Hair follicle dermal papilla cell (primary cell): Measurements from ENCODE around the gene TMEM187. TPM values are rescaled to one million over a fixed set of nuclear protein-coding genes. Genes with fewer than 3 reads are reported as not detected.

Experiments used
- small RNA-seq: library from RNA; depleted of rRNA; stranded (forward); fragments of <200 nt; gene quantifications from one replicate; pipeline ENCODE3, GENCODE V24; 2012
- total RNA-seq: library from RNA; depleted of rRNA; stranded (reverse); fragments of >200 nt; gene quantifications from 2 replicates; pipeline ENCODE4 v1.2.3, GENCODE V29; 2012

Gene TMEM187
- 7.0 and 7.3 TPM in 2 replicates for total RNA-seq

DNA sequence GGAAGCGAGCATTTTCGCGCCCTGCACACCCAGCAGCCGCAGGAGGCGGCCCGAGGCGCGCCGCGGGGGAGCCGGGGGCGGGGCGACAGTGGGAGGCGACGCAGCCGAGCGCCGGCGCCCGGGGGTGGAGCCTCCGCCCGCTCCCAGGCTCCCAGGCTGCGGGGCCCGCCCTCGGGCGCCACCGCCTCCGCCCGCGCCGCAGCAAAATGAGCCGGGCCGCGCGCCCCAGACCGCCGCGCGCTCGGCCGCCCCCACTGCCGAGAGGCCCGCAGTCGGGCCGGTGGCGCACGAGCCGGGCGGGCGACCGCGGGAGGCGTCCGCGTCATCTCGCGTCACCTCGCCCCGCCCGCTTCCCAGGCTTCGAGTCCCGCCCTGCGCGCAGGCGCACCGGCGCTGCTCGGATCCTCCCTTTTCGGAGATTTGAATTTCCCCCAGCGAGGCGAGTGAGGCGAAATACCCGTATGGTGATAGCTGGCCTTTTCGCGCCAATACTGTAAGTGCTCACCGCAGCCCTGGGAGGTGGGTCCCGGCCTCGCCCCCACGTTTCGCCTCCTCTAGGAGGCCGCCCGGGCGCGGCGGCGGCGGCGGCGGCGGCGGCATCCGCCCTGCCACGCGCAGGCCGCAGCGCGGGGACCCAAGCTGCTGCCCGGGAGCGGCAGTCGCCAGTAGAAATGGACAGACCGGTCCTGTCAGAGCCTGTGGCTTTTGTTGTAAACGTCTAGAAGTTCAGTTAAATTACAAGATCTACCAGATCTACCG, at the start of gene TMEM187:
TSS of gene TMEM187 (plus strand) at position 387 of the 759 bp plus-strand sequence. CDS start 9,309 bp downstream, outside the sequence.

DNA sequence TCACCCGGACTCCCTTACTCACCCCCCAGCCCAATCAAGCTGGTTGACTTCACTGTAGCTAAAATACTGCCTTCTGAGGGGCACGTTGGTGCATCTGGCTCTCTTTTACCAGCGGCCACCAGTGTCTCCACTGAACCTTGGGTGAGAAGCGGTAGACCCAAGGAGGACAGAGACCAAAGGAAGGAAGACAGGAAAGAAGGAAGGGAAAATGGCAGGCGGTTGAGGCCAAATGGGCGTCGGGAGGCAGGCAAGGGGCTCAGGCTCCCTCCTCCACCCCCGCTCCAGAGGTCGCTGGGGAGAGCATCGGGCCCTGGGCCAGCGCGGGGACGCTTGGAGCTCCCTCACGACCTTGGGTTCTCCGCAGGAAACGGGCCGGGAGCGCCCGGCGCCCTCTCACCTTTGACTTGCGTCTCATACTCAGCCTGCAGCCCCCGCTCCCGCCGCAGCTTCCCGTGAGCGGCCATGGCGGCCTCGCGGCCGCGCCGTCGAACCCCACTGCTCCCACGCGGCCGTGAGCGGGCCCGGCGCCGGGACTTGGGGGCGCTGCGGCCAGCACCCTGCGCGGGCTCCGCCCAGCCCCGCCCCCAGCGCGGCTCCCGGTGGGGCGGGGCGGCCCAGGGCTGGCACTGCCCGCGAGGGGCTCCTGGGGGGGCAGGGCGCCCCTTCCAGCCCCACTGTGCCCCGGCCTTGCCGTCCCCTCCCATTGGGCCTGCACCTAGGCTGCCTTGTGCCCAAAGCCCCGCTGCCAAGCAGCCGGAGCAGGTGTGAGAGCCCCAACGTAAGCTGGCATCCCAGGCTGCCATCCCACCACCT, 46.6 kb upstream of the TMEM187 start, which contains the start of gene ARHGAP4:
TSS of gene ARHGAP4 (minus strand) at position 526 of the 813 bp plus-strand sequence. CDS start at position 464, 62 bp downstream.

GRCh38 chrX:153934762-153935325, 37.7 kb upstream of the TMEM187 start, which contains the start of gene NAA10:
TSS of gene NAA10 (minus strand) at chrX:153935037. CDS start at chrX:153934904, 133 bp downstream.

DNA sequence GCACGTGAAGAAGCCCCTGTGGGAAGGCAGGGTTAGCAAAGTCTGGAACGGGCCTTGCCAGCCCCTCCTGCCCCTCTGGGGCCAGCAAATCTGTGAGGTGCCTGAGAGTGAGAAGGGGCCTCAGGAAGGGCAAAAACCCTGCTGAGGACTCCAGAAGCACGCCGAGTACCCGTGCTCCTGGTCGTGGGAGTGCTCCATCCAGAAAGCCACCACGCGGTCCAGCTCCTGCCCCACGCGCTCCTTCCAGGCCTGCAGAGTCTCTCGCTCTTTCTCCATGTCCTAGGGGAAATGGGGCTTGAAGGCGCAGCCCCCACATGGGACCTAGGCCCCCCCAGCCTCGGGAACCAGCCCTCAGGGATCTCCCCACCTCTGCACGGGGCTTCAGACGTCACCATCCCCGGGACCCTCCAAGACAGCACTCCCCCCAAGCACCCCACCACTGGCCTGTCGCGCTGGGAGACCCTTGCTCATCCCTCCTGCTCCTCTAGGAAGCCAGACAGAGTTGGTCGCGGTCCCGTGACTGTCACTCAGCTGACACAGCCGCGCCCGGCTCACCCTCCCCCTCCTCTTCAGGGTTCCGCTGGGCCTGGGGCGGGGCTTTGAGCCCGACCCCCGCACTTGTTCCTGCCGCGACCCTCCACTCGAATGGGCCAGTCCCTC, 28.3 kb upstream of the TMEM187 start, which contains the start of gene RENBP:
TSS of gene RENBP (minus strand) at position 504 of the 660 bp plus-strand sequence. CDS start at position 471, 33 bp downstream.

GRCh38 chrX:153971450-153972367, 845 bp upstream of the TMEM187 start, which contains the start of gene HCFC1:
TSS of gene HCFC1 (minus strand) at chrX:153971818. CDS start at chrX:153970840, 978 bp downstream.

DNA sequence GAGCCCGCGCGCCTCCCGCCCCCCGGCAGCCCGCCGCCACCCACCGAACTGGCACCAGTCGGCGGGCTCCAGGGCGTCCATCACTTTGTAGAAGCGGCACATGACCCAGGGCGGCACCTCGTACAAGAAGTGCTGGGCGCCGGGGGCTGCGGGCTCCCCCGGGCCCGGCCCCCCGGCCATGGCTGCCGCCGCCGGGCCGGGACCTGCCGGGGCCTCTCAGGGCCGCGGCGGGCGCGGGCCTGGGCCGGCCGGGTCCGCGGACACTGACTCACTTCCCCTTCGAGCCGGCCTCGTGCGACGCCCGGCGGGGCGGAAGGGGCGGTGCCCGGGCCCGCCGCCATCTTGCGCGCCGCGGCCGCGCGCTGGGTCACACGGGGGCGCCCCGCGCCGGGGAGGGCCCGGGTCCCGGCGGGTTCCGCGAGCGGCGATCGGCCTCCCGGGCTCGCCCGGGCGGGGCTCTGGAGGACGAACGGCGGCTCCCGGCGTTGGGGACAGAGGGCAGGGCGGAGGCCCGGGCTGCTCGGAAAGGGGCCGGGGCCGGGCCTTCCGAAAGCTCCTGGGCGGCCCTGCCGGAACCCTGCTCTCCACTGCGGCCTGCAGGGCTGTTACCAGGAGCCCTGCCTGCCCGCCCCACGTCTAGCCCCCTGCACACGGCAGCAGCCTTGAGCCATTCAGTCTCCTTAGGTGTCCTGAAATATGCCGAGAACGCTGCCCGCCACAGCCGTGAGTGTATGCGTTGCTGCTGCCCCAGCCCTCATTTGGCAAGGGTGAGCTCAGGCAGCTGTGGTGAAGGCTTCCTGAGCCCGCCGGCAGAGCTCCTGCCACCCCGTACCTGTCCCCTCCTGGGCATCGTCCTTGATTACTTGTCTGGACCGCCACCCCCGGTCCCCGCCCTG, 47.3 kb downstream of the TMEM187 start, which contains the start of gene IRAK1:
TSS of gene IRAK1 (minus strand) at position 270 of the 896 bp plus-strand sequence. CDS start at position 180, 90 bp downstream.

Small RNAs within 50 kb of the gene (small RNA-seq; reads per million reads assigned to genes)
- gene MIR3202-1: not detected

Other genes with a start within 250 kb of the TMEM187 start
- 83.4 and 90.6 TPM in 2 replicates for gene BCAP31, start 248.4 kb upstream of the TMEM187 start, total RNA-seq
- 22.1 and 22.3 TPM in 2 replicates for gene ABCD1, start 247.9 kb upstream of the TMEM187 start, total RNA-seq
- gene PLXNB3, start 208.5 kb upstream of the TMEM187 start, total RNA-seq: 7.7 and 9.2 TPM in 2 replicates
- 0.16 and 0.61 TPM in 2 replicates for gene SRPK3, start 191.7 kb upstream of the TMEM187 start, total RNA-seq
- 60.8 and 69.9 TPM in 2 replicates for gene IDH3G, start 178.4 kb upstream of the TMEM187 start, total RNA-seq
- 121 and 143 TPM in 2 replicates for gene SSR4, start 178.1 kb upstream of the TMEM187 start, total RNA-seq
- 1.6 and 1.8 TPM in 2 replicates for gene PDZD4, start 142.2 kb upstream of the TMEM187 start, total RNA-seq
- 47.4 and 72.6 TPM in 2 replicates for gene L1CAM, start 86.6 kb upstream of the TMEM187 start, total RNA-seq
- not detected in 2 replicates for gene AVPR2, start 68.1 kb upstream of the TMEM187 start, total RNA-seq
- gene ARHGAP4, start 46.5 kb upstream of the TMEM187 start, total RNA-seq: 3.0 and 6.8 TPM in 2 replicates
- gene NAA10, start 37.7 kb upstream of the TMEM187 start, total RNA-seq: 55.9 and 63.4 TPM in 2 replicates
- gene RENBP, start 28.1 kb upstream of the TMEM187 start, total RNA-seq: 5.5 and 6.2 TPM in 2 replicates
- gene HCFC1, start 936 bp upstream of the TMEM187 start, total RNA-seq: 32.9 and 33.0 TPM in 2 replicates
- gene IRAK1, start 47.1 kb downstream of the TMEM187 start, total RNA-seq: 89.9 and 94.7 TPM in 2 replicates
- gene MECP2, start 125.0 kb downstream of the TMEM187 start, total RNA-seq: 40.7 TPM in 2 replicates
- gene OPN1LW, start 171.5 kb downstream of the TMEM187 start, total RNA-seq: not detected in 2 replicates
- not detected in 2 replicates for gene OPN1MW, start 209.8 kb downstream of the TMEM187 start, total RNA-seq
- gene OPN1MW2, start 247.0 kb downstream of the TMEM187 start, total RNA-seq: not detected in 2 replicates